HepG2 (cell line): ENCODE measurements around the gene SEZ6. TPM values are rescaled to one million over a fixed set of nuclear protein-coding genes. Genes with fewer than 3 reads are reported as not detected.

ENCODE experiments used
- ATAC-seq: fragments of 200-7000 bp; cut with Tn5 transposase; 3 replicates; pipeline ENCODE4 v1.9.1; 2020; ENCODE audit warnings: mild to moderate bottlenecking, moderate library complexity
- BruUV-seq: library from RNA; stranded (reverse); fragments of 400-500 nt; replicated peaks from 2 replicates; lab custom pipeline; 2021; lab: Mats Ljungman, UMichigan
- CTCF ChIA-PET: fragments of 300-600 bp; formaldehyde crosslinking; extraction: SDS; loops from one replicate; lab custom pipeline; 2021; ENCODE audit warnings: low total read pairs, inconsistent platforms, low intra/inter-chr PET ratio; lab: Yijun Ruan, JAX
- POLR2A ChIA-PET: fragments of 350-600 bp; sonication (Branson Sonifier 250); formaldehyde crosslinking; loops from one replicate; lab custom pipeline; 2020; ENCODE audit warnings: antibody characterized with exemption, inconsistent platforms; lab: Yijun Ruan, JAX
- DNase-seq: peaks from one replicate; pipeline ENCODE4 v3.0.0-alpha.2; 2015; ENCODE audit warnings: low spot score
- FAIRE-seq: peaks from 3 replicates; lab custom pipeline; 2011; peaks lifted over from hg19 to GRCh38; lab: Jason Lieb, UNC
- H2AFZ ChIP-seq: one replicate; pipeline ENCODE4 v1.6.1; 2011; ENCODE audit warnings: low read length, inconsistent platforms
- H3K27ac ChIP-seq: fragments of 300-600 bp; 3 replicates; pipeline ENCODE4 v1.8.0; 2011; ENCODE audit warnings: mixed run types, mild to moderate bottlenecking, mixed read lengths, low read length, inconsistent platforms; ENCODE audit not compliant: insufficient read depth; ENCODE audit errors: extremely low read length
- H3K27me3 ChIP-seq, 2 experiments: fragments of 200-600 bp in 1 of 2; 2 replicates in 1 of 2; 3 replicates in 1 of 2; pipeline versions ENCODE4 v1.6.0 to v1.8.0; 2011; ENCODE audit warnings: low read length in 2 of 2, mild to moderate bottlenecking in 2 of 2, moderate library complexity in 2 of 2, inconsistent platforms in 1 of 2; ENCODE audit not compliant: insufficient read depth in 2 of 2, control insufficient read depth in 1 of 2
- H3K36me3 ChIP-seq, 2 experiments: fragments of 200-600 bp in 1 of 2; replicated peaks in 1 of 2; 2 replicates in 1 of 2; 3 replicates in 1 of 2; pipeline versions ENCODE4 v1.5.1 to v1.8.0; 2011; ENCODE audit warnings: low read length in 2 of 2, inconsistent platforms in 1 of 2; ENCODE audit not compliant: insufficient read depth in 2 of 2, control insufficient read depth in 1 of 2
- H3K4me1 ChIP-seq: 2 replicates; pipeline ENCODE4 v1.5.1; 2012; ENCODE audit warnings: low read length, inconsistent platforms; ENCODE audit not compliant: insufficient read depth
- H3K4me2 ChIP-seq: 2 replicates; pipeline ENCODE4 v1.6.0; 2011; ENCODE audit warnings: low read depth, low read length, inconsistent platforms
- H3K4me3 ChIP-seq, 3 experiments: fragments of 200-600 bp in 1 of 3; sonication (generic), shearing (Covaris generic) in 1 of 3; replicated peaks in 1 of 3; 2 replicates each; pipeline ENCODE4 v1.5.1; 2011 to 2016; ENCODE audit warnings: low read length in 3 of 3, inconsistent platforms in 2 of 3, low read depth in 2 of 3, mild to moderate bottlenecking in 2 of 3, control low read depth in 1 of 3, mixed read lengths in 1 of 3; ENCODE audit not compliant: insufficient read depth in 1 of 3
- H3K79me2 ChIP-seq: one replicate; pipeline ENCODE4 v1.6.1; 2011; ENCODE audit warnings: low read length, inconsistent platforms; ENCODE audit not compliant: insufficient read depth
- H3K9ac ChIP-seq: 2 replicates; pipeline ENCODE4 v1.6.0; 2011; ENCODE audit warnings: mild to moderate bottlenecking, low read depth, low read length, inconsistent platforms; ENCODE audit not compliant: insufficient read depth
- H3K9me3 ChIP-seq: 2 replicates; pipeline ENCODE4 v1.5.1; 2012; ENCODE audit warnings: mild to moderate bottlenecking, low read length
- H4K20me1 ChIP-seq: 2 replicates; pipeline ENCODE4 v1.6.0; 2011; ENCODE audit warnings: inconsistent platforms, mild to moderate bottlenecking, low read length, moderate library complexity; ENCODE audit not compliant: insufficient read depth
- HOXA9 ChIP-seq: sonication (generic); formaldehyde crosslinking; IDR thresholded peaks from 2 replicates; pipeline ENCODE4 v1.8.1; 2022; ENCODE audit warnings: missing genetic modification reagents, mild to moderate bottlenecking, moderate library complexity, borderline replicate concordance
- MZF1 ChIP-seq: sonication (generic); formaldehyde crosslinking; IDR thresholded peaks from 2 replicates; pipeline ENCODE4 v1.8.1; 2023; ENCODE audit warnings: mild to moderate bottlenecking, missing genetic modification reagents, borderline replicate concordance
- RERE ChIP-seq: IDR thresholded peaks from 2 replicates; pipeline ENCODE4 v1.6.1; 2016; ENCODE audit warnings: low read depth, missing genetic modification reagents, missing compliant biosample characterization
- REST ChIP-seq, 2 experiments: IDR thresholded peaks; 2 replicates each; pipeline ENCODE4 v1.6.1; 2011 to 2012; ENCODE audit warnings: low read length in 2 of 2, borderline replicate concordance in 1 of 2, low read depth in 1 of 2, mild to moderate bottlenecking in 1 of 2, moderate library complexity in 1 of 2
- ZNF331 ChIP-seq: sonication (generic); formaldehyde crosslinking; IDR thresholded peaks from 2 replicates; pipeline ENCODE4 v1.4.0; 2020; ENCODE audit warnings: missing genetic modification reagents
- ZNF567 ChIP-seq: sonication (generic); formaldehyde crosslinking; IDR thresholded peaks from 2 replicates; pipeline ENCODE4 v1.8.1; 2023; ENCODE audit warnings: mild to moderate bottlenecking, missing genetic modification reagents, borderline replicate concordance
- ZNF629 ChIP-seq: sonication (generic); formaldehyde crosslinking; conservative IDR thresholded peaks from 2 replicates; pipeline ENCODE4 v1.5.0; 2020; ENCODE audit warnings: missing genetic modification reagents
- ZSCAN20 ChIP-seq: sonication (generic); formaldehyde crosslinking; IDR thresholded peaks from 2 replicates; pipeline ENCODE4 v1.4.0; 2020; ENCODE audit warnings: missing genetic modification reagents, mild to moderate bottlenecking, borderline replicate concordance
- WGBS: methylation state at CpG from one replicate; pipeline ENCODE4 v1.1.6; 2017; ENCODE audit warnings: low lambda C conversion rate; 5-methylcytosine and 5-hydroxymethylcytosine counted together
- in situ Hi-C: cut with HindIII; loops from 2 replicates; pipeline ENCODE4 v1.10.0; 2017; ENCODE audit warnings: low pct_unique_long_range_greater_than_20kb; ENCODE audit not compliant: extremely low pct_ligation_motif_present
- intact Hi-C: fragments of 100-400 bp; cut with micrococcal nuclease; formaldehyde crosslinking; loops from one replicate; pipeline ENCODE4 v1.10.0; 2022; ENCODE audit not compliant: unreplicated experiment
- polyA plus RNA-seq, 8 experiments: library from polyadenylated mRNA; depleted of rRNA in 3 of 8; stranded (reverse) in 7 of 8; unstranded in 1 of 8; fragments of >200 nt; fragmentation: Illumina TruSeq in 4 of 8; extraction: Trizol in 4 of 8; gene quantifications; 2 replicates each; pipeline versions ENCODE4 v1.2.1 to v1.2.3, GENCODE V29; 2011 to 2016; ENCODE audit warnings: low read depth in 4 of 8, missing spikeins in 1 of 8, mixed read lengths in 1 of 8; ENCODE audit not compliant: insufficient read depth in 1 of 8
- total RNA-seq, 5 experiments: library from RNA; depleted of rRNA; stranded (reverse); fragments of >200 nt; fragmentation: Illumina TruSeq; extraction: Trizol; gene quantifications; 2 replicates each; pipeline ENCODE4 v1.2.3, GENCODE V29; 2016; ENCODE audit warnings: low read depth in 1 of 5
- TF ChIP-seq, protein P1 (sequence below): sonication (generic); formaldehyde crosslinking; IDR thresholded peaks from 2 replicates; pipeline ENCODE4 v1.4.0; 2020; ENCODE audit warnings: missing genetic modification reagents
- TF ChIP-seq, protein P2 (sequence below): sonication (generic); IDR thresholded peaks from 2 replicates; pipeline ENCODE4 v1.6.1; 2016; ENCODE audit warnings: low read depth, borderline replicate concordance

Gene SEZ6
- total and polyA plus RNA-seq, 2 of the 13 experiments (the other 11 are each of a cell fraction or from before 2014, with no cell fraction given), result not detected

DNA sequence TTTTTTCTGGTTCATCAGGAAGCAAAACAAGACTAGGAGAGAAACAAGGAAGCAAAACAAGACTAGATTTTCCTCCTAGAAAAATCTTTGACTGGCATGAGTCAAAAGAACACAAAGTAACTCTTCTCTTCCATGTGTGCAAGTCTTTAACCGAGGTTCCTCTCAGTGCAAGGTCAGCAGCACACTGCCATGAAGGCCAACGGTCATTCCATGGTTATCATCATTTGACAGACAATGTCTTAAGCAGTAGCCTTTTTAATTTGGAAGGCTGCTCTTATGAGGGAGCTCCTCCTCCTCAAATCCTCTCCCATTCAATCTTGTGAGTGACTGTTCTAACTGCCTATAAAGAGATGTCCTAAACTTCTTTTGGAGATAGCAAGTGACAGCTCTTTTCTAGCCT, 87.5 kb downstream of the SEZ6 start (continued):
- TF ChIP-seq ZSCAN20 (CRISPR knock-in tag), result no peak

- CTCF ChIA-PET, result interaction anchor here (1.2 to 1.5 kb wide), 2 partner anchors 154 to 190 kb away, joined by 5 to 6 read pairs; partner anchors contain the start of gene TLCD1
- 100% methylated on average over 3 of the region's 5 CpGs for WGBS
- peaks cover 40 to 88% of the 10 kb centered on the region in 2 experiments for H3K36me3 ChIP-seq
- no peak overlapping the region for H3K4me2 ChIP-seq
- peaks cover 8% of the 10 kb centered on the region for H3K4me1 ChIP-seq
- H3K9ac ChIP-seq, result no peak overlapping the region
- DNase-seq (no peak), ATAC-seq (no peak), FAIRE-seq (no peak)
- H4K20me1 ChIP-seq, result no peaks in the 10 kb centered on the region; the same call in 1 of the 2 replicates
- no peak overlapping the region for H3K4me3 ChIP-seq
- in situ Hi-C loops, result no loop called here
- no peaks in the 10 kb centered on the region for H3K9me3 ChIP-seq
- intact Hi-C loops, result loop anchor here (2.0 kb wide), 2 partner anchors 15 to 155 kb away; partner anchors contain the start of gene DHRS13
- POLR2A ChIA-PET, result no interaction called here
- no peak overlapping the region for H2AFZ ChIP-seq
- H3K27me3 ChIP-seq, result no peaks in the 10 kb centered on the region
- no peaks in the 10 kb centered on the region for H3K79me2 ChIP-seq
- BruUV-seq, result no TSS peak
- no peak overlapping the region for H3K27ac ChIP-seq
- TF ChIP-seq HOXA9 (CRISPR knock-in tag) (no peak), MZF1 (CRISPR knock-in tag) (no peak), REST (IDR thresholded peaks at IDR 0.05; ENCODE audit: borderline replicate concordance in 1 of 2, low read depth in 1 of 2, low read length in 2 of 2) (no peak), ZNF629 (CRISPR knock-in tag) (no peak), ZNF567 (CRISPR knock-in tag) (no peak), RERE (no peak), ZNF331 (CRISPR knock-in tag) (no peak)
- TF ChIP-seq, protein P1, sequence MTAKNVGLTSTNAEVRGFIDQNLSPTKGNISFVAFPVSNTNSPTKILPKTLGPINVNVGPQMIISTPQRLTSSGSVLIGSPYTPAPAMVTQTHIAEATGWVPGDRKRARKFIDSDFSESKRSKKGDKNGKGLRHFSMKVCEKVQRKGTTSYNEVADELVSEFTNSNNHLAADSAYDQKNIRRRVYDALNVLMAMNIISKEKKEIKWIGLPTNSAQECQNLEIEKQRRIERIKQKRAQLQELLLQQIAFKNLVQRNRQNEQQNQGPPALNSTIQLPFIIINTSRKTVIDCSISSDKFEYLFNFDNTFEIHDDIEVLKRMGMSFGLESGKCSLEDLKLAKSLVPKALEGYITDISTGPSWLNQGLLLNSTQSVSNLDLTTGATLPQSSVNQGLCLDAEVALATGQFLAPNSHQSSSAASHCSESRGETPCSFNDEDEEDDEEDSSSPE, result no peak
- TF ChIP-seq, protein P2, sequence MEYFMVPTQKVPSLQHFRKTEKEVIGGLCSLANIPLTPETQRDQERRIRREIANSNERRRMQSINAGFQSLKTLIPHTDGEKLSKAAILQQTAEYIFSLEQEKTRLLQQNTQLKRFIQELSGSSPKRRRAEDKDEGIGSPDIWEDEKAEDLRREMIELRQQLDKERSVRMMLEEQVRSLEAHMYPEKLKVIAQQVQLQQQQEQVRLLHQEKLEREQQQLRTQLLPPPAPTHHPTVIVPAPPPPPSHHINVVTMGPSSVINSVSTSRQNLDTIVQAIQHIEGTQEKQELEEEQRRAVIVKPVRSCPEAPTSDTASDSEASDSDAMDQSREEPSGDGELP, result no peak
Measured at GRCh38 chr17:28917465-28917864, 88.4 kb downstream of the SEZ6 start.
